Peyer's patch (tissue), 4 donors: ENCODE results near the gene SEZ6.

ENCODE experiments used
- POLR2A ChIP-seq, 2 donors: fragments of 450-650 bp; IDR thresholded peaks; one replicate each; pipeline ENCODE4 v1.5.1; 2017; ENCODE audit warnings: antibody characterized with exemption in 2 of 2, mild to moderate bottlenecking in 2 of 2, moderate library complexity in 2 of 2
- TF ChIP-seq, protein P1 (sequence below), 6 experiments: fragments of 450-650 bp in 4 of 6; fragments of 200-600 bp in 2 of 6; sonication (generic) in 1 of 6; IDR thresholded peaks; one replicate each; pipeline ENCODE4 v1.5.1; 2017 to 2019; ENCODE audit warnings: antibody characterized with exemption in 6 of 6, mild to moderate bottlenecking in 3 of 6, moderate library complexity in 1 of 6

DNA sequence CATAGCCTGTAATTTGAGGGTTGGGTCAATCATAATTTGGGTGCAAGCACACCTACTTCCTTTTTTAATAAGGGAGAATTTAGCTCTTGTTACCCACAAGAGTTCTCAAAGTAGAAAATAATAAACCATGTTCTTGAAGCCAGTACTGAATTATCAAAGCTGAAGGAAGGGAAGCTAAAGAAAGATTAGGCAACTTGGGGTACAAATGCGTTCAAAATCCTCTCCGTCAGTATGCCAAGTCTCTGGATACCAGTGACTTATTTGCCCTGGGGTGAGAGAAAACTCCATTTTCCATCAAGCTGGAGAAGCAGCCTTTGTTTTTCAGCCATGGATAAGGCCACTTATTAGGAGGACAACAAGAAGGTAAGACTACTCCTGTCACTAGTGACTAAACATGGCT lies 79.5 kb downstream of the SEZ6 start:
- no peak for TF ChIP-seq POLR2A (IDR thresholded peaks at IDR 0.05)
- TF ChIP-seq, protein P1, sequence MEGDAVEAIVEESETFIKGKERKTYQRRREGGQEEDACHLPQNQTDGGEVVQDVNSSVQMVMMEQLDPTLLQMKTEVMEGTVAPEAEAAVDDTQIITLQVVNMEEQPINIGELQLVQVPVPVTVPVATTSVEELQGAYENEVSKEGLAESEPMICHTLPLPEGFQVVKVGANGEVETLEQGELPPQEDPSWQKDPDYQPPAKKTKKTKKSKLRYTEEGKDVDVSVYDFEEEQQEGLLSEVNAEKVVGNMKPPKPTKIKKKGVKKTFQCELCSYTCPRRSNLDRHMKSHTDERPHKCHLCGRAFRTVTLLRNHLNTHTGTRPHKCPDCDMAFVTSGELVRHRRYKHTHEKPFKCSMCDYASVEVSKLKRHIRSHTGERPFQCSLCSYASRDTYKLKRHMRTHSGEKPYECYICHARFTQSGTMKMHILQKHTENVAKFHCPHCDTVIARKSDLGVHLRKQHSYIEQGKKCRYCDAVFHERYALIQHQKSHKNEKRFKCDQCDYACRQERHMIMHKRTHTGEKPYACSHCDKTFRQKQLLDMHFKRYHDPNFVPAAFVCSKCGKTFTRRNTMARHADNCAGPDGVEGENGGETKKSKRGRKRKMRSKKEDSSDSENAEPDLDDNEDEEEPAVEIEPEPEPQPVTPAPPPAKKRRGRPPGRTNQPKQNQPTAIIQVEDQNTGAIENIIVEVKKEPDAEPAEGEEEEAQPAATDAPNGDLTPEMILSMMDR (IDR thresholded peaks at IDR 0.05): no peak
